Endothelial cell (in vitro differentiated cells): ENCODE results near the gene LETM1. TPM values are rescaled to one million over a fixed set of nuclear protein-coding genes. Genes with fewer than 3 reads are reported as not detected.

ENCODE experiments used
- DNase-seq: peaks from one replicate; pipeline ENCODE4 v3.0.0; 2021; ENCODE audit warnings: low spot score
- H3K27ac Mint-ChIP-seq: one replicate; pipeline ENCODE4 v1.8.0; 2021; ENCODE audit warnings: mixed read lengths, inconsistent platforms; ENCODE audit not compliant: unreplicated experiment
- H3K27me3 Mint-ChIP-seq: one replicate; pipeline ENCODE4 v1.8.0; 2021; ENCODE audit warnings: mild to moderate bottlenecking, moderate library complexity, mixed read lengths, inconsistent platforms; ENCODE audit not compliant: unreplicated experiment
- H3K36me3 Mint-ChIP-seq: one replicate; pipeline ENCODE4 v1.8.0; 2021; ENCODE audit warnings: mild to moderate bottlenecking, low read depth, mixed read lengths, inconsistent platforms; ENCODE audit not compliant: unreplicated experiment
- H3K4me1 Mint-ChIP-seq: one replicate; pipeline ENCODE4 v1.8.0; 2021; ENCODE audit warnings: mild to moderate bottlenecking, mixed read lengths, inconsistent platforms; ENCODE audit not compliant: unreplicated experiment
- H3K4me3 Mint-ChIP-seq: one replicate; pipeline ENCODE4 v1.8.0; 2021; ENCODE audit warnings: mild to moderate bottlenecking, mixed read lengths, inconsistent platforms; ENCODE audit not compliant: unreplicated experiment
- H3K9me3 Mint-ChIP-seq: one replicate; pipeline ENCODE4 v1.8.0; 2021; ENCODE audit warnings: mixed read lengths, inconsistent platforms; ENCODE audit not compliant: unreplicated experiment
- CTCF ChIP-seq: fragments of 200-600 bp; sonication (generic); IDR thresholded peaks from one replicate; pipeline ENCODE4 v1.5.0; 2021; ENCODE audit warnings: antibody characterized with exemption; ENCODE audit not compliant: unreplicated experiment
- total RNA-seq: library from RNA; stranded (reverse); fragmentation: NEBNext Ultra II Directional; extraction: Animal tissue kit (Norgen Biotek cat#: 25700); gene quantifications from one replicate; pipeline ENCODE4 v1.2.1, GENCODE V29; 2021; ENCODE audit not compliant: unreplicated experiment

The LETM1 gene
- total RNA-seq, 1 donor from 2014 or later: 37.1 TPM

- no peaks in the 10 kb centered on the region for H3K9me3 Mint-ChIP-seq
These were observed 3.4 kb upstream of the LETM1 start for GRCh38 chr4:1859389-1859753.

GRCh38 chr4:1857931-1858330, 2.0 kb upstream of the LETM1 start:
- H3K4me3 Mint-ChIP-seq: no peak overlapping the region
- no peaks in the 10 kb centered on the region for H3K36me3 Mint-ChIP-seq
- no peaks in the 10 kb centered on the region for H3K9me3 Mint-ChIP-seq
- H3K27me3 Mint-ChIP-seq: peaks cover 11% of the 10 kb centered on the region
- no peak for DNase-seq
- no peak for TF ChIP-seq CTCF
- no peak overlapping the region for H3K27ac Mint-ChIP-seq
- H3K4me1 Mint-ChIP-seq: peaks cover 3% of the 10 kb centered on the region

More at GRCh38 chr4:1859389-1859753, 3.4 kb upstream of the LETM1 start:
- H3K4me1 Mint-ChIP-seq: peaks cover 3% of the 10 kb centered on the region
- H3K27ac Mint-ChIP-seq: no peak overlapping the region
- TF ChIP-seq CTCF: no peak
- peaks cover 16% of the 10 kb centered on the region for H3K27me3 Mint-ChIP-seq
- DNase-seq: no peak
- H3K36me3 Mint-ChIP-seq: peaks cover 4% of the 10 kb centered on the region
- no peak overlapping the region for H3K4me3 Mint-ChIP-seq

- Mint-ChIP-seq H3K4me3 (peak overlapping the region; percentile 83), H3K36me3 (no peaks in the 10 kb centered on the region), H3K27me3 (peaks cover 10% of the 10 kb centered on the region), H3K27ac (no peak overlapping the region), H3K4me1 (peaks cover 3% of the 10 kb centered on the region), H3K9me3 (no peaks in the 10 kb centered on the region)
- peak; percentile 20 for DNase-seq
- no peak for TF ChIP-seq CTCF
These were observed 1.2 kb upstream of the LETM1 start for GRCh38 chr4:1856943-1857699.

- Mint-ChIP-seq H3K27ac (no peak overlapping the region), H3K36me3 (no peaks in the 10 kb centered on the region), H3K4me3 (peak overlapping the region; percentile 87), H3K9me3 (no peaks in the 10 kb centered on the region), H3K27me3 (peaks cover 8% of the 10 kb centered on the region), H3K4me1 (peaks cover 3% of the 10 kb centered on the region)
- DNase-seq: no peak
- no peak for TF ChIP-seq CTCF
These were observed 454 bp downstream of the LETM1 start for GRCh38 chr4:1855333-1856070.

GRCh38 chr4:1854752-1855151, 1.2 kb downstream of the LETM1 start:
- H3K36me3 Mint-ChIP-seq: no peaks in the 10 kb centered on the region
- H3K4me3 Mint-ChIP-seq: peak overlapping the region; percentile 87
- H3K4me1 Mint-ChIP-seq: peaks cover 3% of the 10 kb centered on the region
- no peak for DNase-seq
- H3K9me3 Mint-ChIP-seq: no peaks in the 10 kb centered on the region
- H3K27ac Mint-ChIP-seq: no peak overlapping the region
- TF ChIP-seq CTCF: no peak
- peaks cover 8% of the 10 kb centered on the region for H3K27me3 Mint-ChIP-seq
